K562 (cell line): ENCODE results near the gene FDX1. TPM values are rescaled to one million over a fixed set of nuclear protein-coding genes. Genes with fewer than 3 reads are reported as not detected.

Experiments used
- ATAC-seq: fragments of 200-7000 bp; cut with Tn5 transposase; 3 replicates; pipeline ENCODE4 v1.9.1; 2020; ENCODE audit warnings: moderate library complexity
- Bru-seq: library from RNA; stranded (reverse); fragments of 400-500 nt; gene quantifications from one replicate; lab custom pipeline; 2021; lab: Mats Ljungman, UMichigan
- BruChase-seq, 2 experiments: library from RNA; stranded (reverse); fragments of 400-500 nt; gene quantifications; one replicate each; lab custom pipeline; 2021; lab: Mats Ljungman, UMichigan
- BruUV-seq: library from RNA; stranded (reverse); fragments of 400-500 nt; replicated peaks from 2 replicates; lab custom pipeline; 2021; lab: Mats Ljungman, UMichigan
- CTCF ChIA-PET: fragments of 300-600 bp; formaldehyde crosslinking; extraction: SDS; loops from one replicate; lab custom pipeline; 2021; ENCODE audit warnings: low intra/inter-chr PET ratio; lab: Yijun Ruan, JAX
- POLR2A ChIA-PET: fragments of 300-600, 350-650 bp; sonication (Branson Sonifier 250); formaldehyde crosslinking; extraction: SDS; loops from one replicate; lab custom pipeline; 2021; ENCODE audit warnings: antibody characterized with exemption, inconsistent platforms; lab: Yijun Ruan, JAX
- DNase-seq, 4 experiments: peaks; one replicate each; pipeline versions ENCODE4 v3.0.0 to v3.0.0-alpha.2; 2011 to 2018; ENCODE audit warnings: low spot score in 3 of 4, mixed read lengths in 3 of 4; ENCODE audit errors: extremely low read depth in 1 of 4
- FAIRE-seq: peaks from 2 replicates; lab custom pipeline; 2011; peaks lifted over from hg19 to GRCh38; lab: Jason Lieb, UNC
- H2AFZ ChIP-seq: 2 replicates; pipeline ENCODE4 v1.6.0; 2011; ENCODE audit warnings: low read depth, low read length, control low read depth, inconsistent platforms
- H3K27ac ChIP-seq: fragments of 200-600 bp; 3 replicates; pipeline ENCODE4 v1.8.0; 2011; ENCODE audit warnings: low read depth, mild to moderate bottlenecking, control low read depth, inconsistent platforms, low read length, moderate library complexity, mixed read lengths; ENCODE audit errors: extremely low read depth
- H3K27me3 ChIP-seq, 2 experiments: fragments of 300-600 bp in 1 of 2; 2 replicates in 1 of 2; 3 replicates in 1 of 2; pipeline versions ENCODE4 v1.6.0 to v1.8.0; 2011; ENCODE audit warnings: inconsistent platforms in 2 of 2, low read length in 2 of 2, mild to moderate bottlenecking in 1 of 2, mixed read lengths in 1 of 2, moderate library complexity in 1 of 2; ENCODE audit not compliant: control insufficient read depth in 2 of 2, insufficient read depth in 2 of 2
- H3K36me3 ChIP-seq: fragments of 300-600 bp; 3 replicates; pipeline ENCODE4 v1.8.0; 2011; ENCODE audit warnings: mild to moderate bottlenecking, low read length, inconsistent platforms; ENCODE audit not compliant: control insufficient read depth, insufficient read depth
- H3K4me1 ChIP-seq, 2 experiments: fragments of 200-600 bp in 1 of 2; replicated peaks in 1 of 2; 2 replicates in 1 of 2; 3 replicates in 1 of 2; pipeline versions ENCODE4 v1.5.1 to v1.8.0; 2011; ENCODE audit warnings: inconsistent platforms in 2 of 2, low read length in 2 of 2, mild to moderate bottlenecking in 1 of 2, mixed read lengths in 1 of 2, moderate library complexity in 1 of 2; ENCODE audit not compliant: control insufficient read depth in 2 of 2, insufficient read depth in 2 of 2
- H3K4me2 ChIP-seq: 2 replicates; pipeline ENCODE4 v1.6.1; 2011; ENCODE audit warnings: low read length, control low read depth, inconsistent platforms, mixed read lengths; ENCODE audit not compliant: insufficient read depth
- H3K4me3 ChIP-seq: fragments of 200-600 bp; sonication (generic), shearing (Covaris generic); 2 replicates; pipeline ENCODE4 v1.5.1; 2016; ENCODE audit warnings: control low read depth, inconsistent platforms
- H3K79me2 ChIP-seq: fragments of 200-600 bp; 3 replicates; pipeline ENCODE4 v1.8.0; 2011; ENCODE audit warnings: low read length, inconsistent platforms; ENCODE audit not compliant: control insufficient read depth, insufficient read depth
- H3K9ac ChIP-seq, 2 experiments: 2 replicates each; pipeline versions ENCODE4 v1.6.0 to v1.6.1; 2011; ENCODE audit warnings: low read depth in 2 of 2, low read length in 2 of 2, control low read depth in 1 of 2, inconsistent platforms in 1 of 2, mild to moderate bottlenecking in 1 of 2, mixed read lengths in 1 of 2; ENCODE audit not compliant: insufficient read depth in 1 of 2
- H3K9me1 ChIP-seq: one replicate; pipeline ENCODE4 v1.6.0; 2011; ENCODE audit warnings: inconsistent platforms, mild to moderate bottlenecking, low read length, moderate library complexity; ENCODE audit not compliant: control insufficient read depth, insufficient read depth
- H3K9me3 ChIP-seq: replicated peaks from 2 replicates; pipeline ENCODE4 v1.5.1; 2011; ENCODE audit warnings: low read depth, low read length, inconsistent platforms; ENCODE audit not compliant: control insufficient read depth, insufficient read depth
- H4K20me1 ChIP-seq: replicated peaks from 2 replicates; pipeline ENCODE4 v1.6.1; 2011; ENCODE audit warnings: low read length, inconsistent platforms, mixed read lengths; ENCODE audit not compliant: control insufficient read depth, insufficient read depth
- CBFB ChIP-seq: sonication (generic); formaldehyde crosslinking; IDR thresholded peaks from 2 replicates; pipeline ENCODE4 v1.4.0; 2020; ENCODE audit warnings: mild to moderate bottlenecking, missing genetic modification reagents
- CBX3 ChIP-seq, 2 experiments: IDR thresholded peaks; 1 replicate in 1 of 2; 2 replicates in 1 of 2; pipeline ENCODE4 v1.6.1; 2012; ENCODE audit warnings: inconsistent platforms in 2 of 2, low read length in 2 of 2, borderline replicate concordance in 1 of 2, control low read depth in 1 of 2
- CBX8 ChIP-seq: fragments of 200-600 bp; sonication (generic); IDR thresholded peaks from 2 replicates; pipeline ENCODE4 v1.6.1; 2012; ENCODE audit warnings: borderline replicate concordance, mixed run types, low read depth, mild to moderate bottlenecking, moderate library complexity, mixed read lengths, low read length, control low read depth, inconsistent platforms; ENCODE audit not compliant: poor library complexity, severe bottlenecking; ENCODE audit errors: extremely low read depth
- ESRRA ChIP-seq: fragments of 450-650 bp; IDR thresholded peaks from 2 replicates; pipeline ENCODE4 v1.6.1; 2014; ENCODE audit warnings: low read depth, mild to moderate bottlenecking, moderate library complexity, borderline replicate concordance
- ESRRB ChIP-seq: fragments of 250-450 bp; sonication (Bioruptor Pico); IDR thresholded peaks from 2 replicates; pipeline ENCODE4 v1.5.0; 2020; ENCODE audit warnings: mild to moderate bottlenecking, moderate library complexity, borderline replicate concordance
- FOXP1 ChIP-seq: sonication (generic); formaldehyde crosslinking; IDR thresholded peaks from 2 replicates; pipeline ENCODE4 v1.8.0; 2022; ENCODE audit warnings: mild to moderate bottlenecking, missing genetic modification reagents
- MECOM ChIP-seq: fragments of 250-450 bp; sonication (Bioruptor Pico); IDR thresholded peaks from 2 replicates; pipeline ENCODE4 v1.8.0; 2022; ENCODE audit warnings: inconsistent platforms
- NR3C1 ChIP-seq: sonication (generic); formaldehyde crosslinking; IDR thresholded peaks from 2 replicates; pipeline ENCODE4 v1.8.1; 2022; ENCODE audit warnings: missing genetic modification reagents
- ZBTB33 ChIP-seq: sonication (generic); formaldehyde crosslinking; IDR thresholded peaks from 2 replicates; pipeline ENCODE4 v1.8.1; 2023; ENCODE audit warnings: mild to moderate bottlenecking, missing genetic modification reagents
- ZNF212 ChIP-seq: fragments of 450-650 bp; formaldehyde crosslinking; IDR thresholded peaks from 2 replicates; pipeline ENCODE4 v1.4.0; 2020; ENCODE audit warnings: mild to moderate bottlenecking
- ZNF644 ChIP-seq: fragments of 200-800 bp; sonication (Bioruptor generic); IDR thresholded peaks from 2 replicates; pipeline ENCODE4 v1.6.1; 2016; ENCODE audit warnings: low read depth, missing genetic modification characterization, missing compliant biosample characterization
- WGBS: fragments of 100-300 bp; shearing (Covaris generic); methylation state at CpG from one replicate; pipeline ENCODE4 v1.1.6; 2016; ENCODE audit warnings: low coverage, mixed read lengths; ENCODE audit not compliant: insufficient coverage; ENCODE audit errors: missing lambda C conversion rate; 5-methylcytosine and 5-hydroxymethylcytosine counted together
- in situ Hi-C: fragments of 300-500 bp; cut with MboI; formaldehyde crosslinking; loops from 4 replicates; pipeline ENCODE4 v1.15.0; 2018; ENCODE audit warnings: inconsistent platforms, mixed read lengths
- intact Hi-C: fragments of 100-400 bp; cut with micrococcal nuclease; formaldehyde crosslinking; loops from 2 replicates; pipeline ENCODE4 v1.14.2; 2022
- long read RNA-seq, 3 experiments: library from polyadenylated mRNA in 2 of 3; library from RNA in 1 of 3; unstranded in 2 of 3; stranded (forward) in 1 of 3; transcript quantifications; one replicate each; pipeline ENCODE4 v2.0.0, GENCODE V29; 2019 to 2022
- polyA minus RNA-seq, 3 experiments: library from RNA; depleted of rRNA, polyadenylated mRNA; stranded (reverse); fragments of >200 nt; gene quantifications; 2 replicates each; pipeline ENCODE4 v1.2.3, GENCODE V29; 2011
- polyA plus RNA-seq, 8 experiments: library from polyadenylated mRNA; depleted of rRNA in 4 of 8; stranded (reverse) in 5 of 8; unstranded in 3 of 8; fragments of >200 nt; fragmentation: Nextera tagmentation in 2 of 8; fragmentation: Illumina TruSeq in 1 of 8; extraction: Ambion mirVana in 2 of 8; extraction: Trizol in 1 of 8; gene quantifications; 2 replicates each; pipeline versions ENCODE4 v1.2.1 to v1.2.3, GENCODE V29; 2011 to 2014; ENCODE audit warnings: inconsistent platforms in 1 of 8, missing spikeins in 1 of 8
- total RNA-seq, 7 experiments: library from RNA; depleted of rRNA in 6 of 7; stranded (reverse); fragments of >200 nt in 6 of 7; fragmentation: Illumina TruSeq in 2 of 7; extraction: Trizol in 2 of 7; gene quantifications; 2 replicates each; pipeline versions ENCODE4 v1.2.1 to v1.2.3, GENCODE V29; 2011 to 2021; ENCODE audit warnings: low replicate concordance in 1 of 7
- TF ChIP-seq, protein P1 (sequence below): sonication (generic); formaldehyde crosslinking; IDR thresholded peaks from 2 replicates; pipeline ENCODE4 v1.8.0; 2022; ENCODE audit warnings: missing genetic modification reagents, mild to moderate bottlenecking, borderline replicate concordance

FDX1 gene, protein sequence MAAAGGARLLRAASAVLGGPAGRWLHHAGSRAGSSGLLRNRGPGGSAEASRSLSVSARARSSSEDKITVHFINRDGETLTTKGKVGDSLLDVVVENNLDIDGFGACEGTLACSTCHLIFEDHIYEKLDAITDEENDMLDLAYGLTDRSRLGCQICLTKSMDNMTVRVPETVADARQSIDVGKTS
- total RNA-seq (2011; cell fraction: chromatin; rRNA removed; ENCODE audit: low replicate concordance), result 1.3 and 3.3 TPM in 2 replicates
- 1.4 and 1.5 TPM in 2 replicates for total RNA-seq (2011; cell fraction: nucleolus; rRNA removed)
- total RNA-seq (2011; cell fraction: nucleoplasm; rRNA removed), result 2.3 and 6.9 TPM in 2 replicates
- total RNA-seq (2014; rRNA removed), result 9.7 and 11.4 TPM in 2 replicates
- 13.2 and 14.5 TPM in 2 replicates for total RNA-seq (2014; rRNA removed; fragmentation: Illumina TruSeq; extraction: Trizol)
- total RNA-seq (2015; rRNA removed; fragmentation: Illumina TruSeq; extraction: Trizol), result 9.8 and 11.8 TPM in 2 replicates
- total RNA-seq (2021), result 12.9 and 14.3 TPM in 2 replicates
- 7.9 and 13.0 TPM in 2 replicates for polyA plus RNA-seq (2011; rRNA removed)
- polyA plus RNA-seq (2011; cell fraction: cytosol; rRNA removed), result 4.6 and 4.9 TPM in 2 replicates
- polyA plus RNA-seq (2011; cell fraction: nucleus; rRNA removed), result 1.7 and 2.3 TPM in 2 replicates
- 8.3 and 13.6 TPM in 2 replicates for polyA plus RNA-seq (2012)
- 7.3 and 7.5 TPM in 2 replicates for polyA plus RNA-seq (2014; fragmentation: Illumina TruSeq; extraction: Trizol)
- polyA plus RNA-seq (2014; fragmentation: Nextera tagmentation; extraction: Ambion mirVana), result 1 to 10 TPM; 6.4 to 6.9 TPM
- 9.7 and 10.7 TPM in 2 replicates for polyA plus RNA-seq (2014; rRNA removed)
- polyA minus RNA-seq (2011; rRNA and poly(A)+ RNA removed), result 6.6 and 7.9 TPM in 2 replicates
- polyA minus RNA-seq (2011; cell fraction: cytosol; rRNA and poly(A)+ RNA removed), result 3.6 and 4.0 TPM in 2 replicates
- 1.6 and 2.0 TPM in 2 replicates for polyA minus RNA-seq (2011; cell fraction: nucleus; rRNA and poly(A)+ RNA removed)
- Bru-seq, nascent RNA, result percentile 83 among the genes with signal in this experiment
- BruChase-seq, experiment 1, labeled RNA remaining after a 2-hour chase, result percentile 80 among the genes with signal in this experiment
- percentile 80 among the genes with signal in this experiment for BruChase-seq, experiment 2, labeled RNA remaining after a 6-hour chase
- long read RNA-seq, experiment 1, transcript FDX1-201 (4 exons, 3,206 nt), result major isoform, 129 of 154 reads
- long read RNA-seq, experiment 1, partial matches to known transcripts, result 8 of 154 reads
- long read RNA-seq, experiment 1, other reads (novel, unspliced or antisense), result 17 of 154 reads
- long read RNA-seq, experiment 2, transcript FDX1-201 (4 exons, 3,206 nt), result major isoform, 15 of 26 reads
- long read RNA-seq, experiment 2, partial matches to known transcripts, result 9 of 26 reads
- long read RNA-seq, experiment 2, other reads (novel, unspliced or antisense), result 2 of 26 reads
- long read RNA-seq, experiment 3, transcript FDX1-201 (4 exons, 3,206 nt), result major isoform, 60 of 66 reads
- long read RNA-seq, experiment 3, partial matches to known transcripts, result 0 of 66 reads
- long read RNA-seq, experiment 3, other reads (novel, unspliced or antisense), result 6 of 66 reads

GRCh38 chr11:110429731-110430266 lies at the start of gene FDX1:
Gene FDX1, plus strand, starts transcription at chr11:110429948. Its CDS starts 173 bp downstream, at chr11:110430121.
- ATAC-seq (peak; percentile 94), FAIRE-seq (no peak), DNase-seq (peak; percentile 90 to 95 (median 92))
- in situ Hi-C loops (loop anchor here (10.0 kb wide), 1 partner anchor 225 kb away; no protein-coding TSS in a partner anchor), intact Hi-C loops (loop anchor here (5.0 to 10.0 kb wide), 5 partner anchors 132 to 995 kb away; partner anchors contain the start of genes RDX and ZC3H12C)
- 1% methylated on average over 35 of the region's 65 CpGs for WGBS
- peak within 1 kb of the TSS; percentile 74 for H2AFZ ChIP-seq
- no peaks in the 10 kb centered on the region for H3K9me3 ChIP-seq
- peaks cover 43% of the 10 kb centered on the region for H3K79me2 ChIP-seq
- H4K20me1 ChIP-seq, result no peaks in the 10 kb centered on the region; the same call in 1 of the 2 replicates
- peak within 1 kb of the TSS; percentile 81 for H3K27ac ChIP-seq
- no peaks in the 10 kb centered on the region for H3K27me3 ChIP-seq
- H3K36me3 ChIP-seq, result no peaks in the 10 kb centered on the region
- H3K9ac ChIP-seq, result peak within 1 kb of the TSS; percentile 77 to 96
- peak within 1 kb of the TSS; percentile 70 for H3K4me3 ChIP-seq
- BruUV-seq, result no TSS peak
- no peaks in the 10 kb centered on the region for H3K9me1 ChIP-seq
- peak within 1 kb of the TSS; percentile 91 for H3K4me2 ChIP-seq
- peaks cover 11 to 13% of the 10 kb centered on the region in 2 experiments; a peak in 4 of 5 replicates for H3K4me1 ChIP-seq
- CTCF ChIA-PET, result interaction anchor here (0.7 kb wide), 1 partner anchor 37 kb away, joined by 4 read pairs; no protein-coding TSS in a partner anchor
- POLR2A ChIA-PET, result interaction anchor here (0.7 to 1.4 kb wide), 3 partner anchors 16 to 230 kb away, joined by 4 to 5 read pairs (median 4); no protein-coding TSS in a partner anchor
- TF ChIP-seq NR3C1 (peak; percentile 64; the same call in 1 of the 2 replicates), FOXP1 (0 out of 2 replicates have a peak, but pooled peaks have one; percentile 41), ESRRA (peak; percentile 35; the same call in 1 of the 2 replicates), ZBTB33 (CRISPR knock-in tag) (no peak), ESRRB (CRISPR knock-in tag) (no peak), CBX3 (IDR thresholded peaks at IDR 0.05; ENCODE audit: borderline replicate concordance in 1 of 2, low read length in 2 of 2) (0 out of 3 replicates have a peak, but pooled peaks of 1 of the 2 experiments have one; percentile 14), ZNF644 (no peak), CBX8 (no peak), ZNF212 (CRISPR knock-in tag) (no peak), MECOM (CRISPR knock-in tag) (no peak), CBFB (CRISPR knock-in tag) (no peak)
- TF ChIP-seq, protein P1, sequence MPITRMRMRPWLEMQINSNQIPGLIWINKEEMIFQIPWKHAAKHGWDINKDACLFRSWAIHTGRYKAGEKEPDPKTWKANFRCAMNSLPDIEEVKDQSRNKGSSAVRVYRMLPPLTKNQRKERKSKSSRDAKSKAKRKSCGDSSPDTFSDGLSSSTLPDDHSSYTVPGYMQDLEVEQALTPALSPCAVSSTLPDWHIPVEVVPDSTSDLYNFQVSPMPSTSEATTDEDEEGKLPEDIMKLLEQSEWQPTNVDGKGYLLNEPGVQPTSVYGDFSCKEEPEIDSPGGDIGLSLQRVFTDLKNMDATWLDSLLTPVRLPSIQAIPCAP (CRISPR knock-in tag), result no peak
